ENCODE measurements around the gene SH3PXD2A. TPM values are rescaled to one million over a fixed set of nuclear protein-coding genes. Genes with fewer than 3 reads are reported as not detected.

Gene SH3PXD2A
- total and polyA plus RNA-seq, 9 of the 15 experiments (the other 6 are each of a cell fraction or from before 2014, with no cell fraction given), result 0.41 to 9.3 (median 2.5) TPM

DNA sequence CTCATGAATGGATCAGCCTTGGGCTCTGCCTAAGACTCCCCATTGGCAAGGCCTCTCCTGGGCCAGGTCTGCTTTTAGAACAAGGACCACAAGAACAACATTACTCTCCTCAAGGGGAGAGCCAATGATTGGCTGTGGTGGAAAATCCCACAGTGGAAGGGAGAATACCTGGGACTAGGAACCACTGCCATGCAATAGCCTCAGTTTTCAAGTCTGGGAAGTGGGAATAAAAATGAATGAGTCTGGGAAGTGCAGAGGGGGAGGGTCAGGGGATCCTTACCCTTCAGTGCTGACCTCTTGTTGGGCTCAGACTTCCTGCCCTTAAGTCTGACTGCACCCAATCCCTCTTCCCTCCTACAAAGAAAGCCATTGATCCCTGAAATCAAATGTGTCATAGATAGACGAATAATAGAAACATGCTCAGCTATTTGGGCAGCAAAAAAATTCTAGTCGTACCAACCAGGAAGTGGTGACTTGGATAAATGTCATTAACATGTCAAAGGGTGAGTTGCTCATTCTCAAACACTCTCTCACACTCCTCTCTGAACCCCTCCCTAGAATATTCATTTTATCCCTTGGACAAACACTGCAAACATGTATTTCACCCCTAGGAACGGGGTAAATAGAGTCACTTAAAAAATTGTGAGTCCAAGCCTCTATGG lies 123.6 kb downstream of the SH3PXD2A start:
- no peak for FAIRE-seq
- POLR2A ChIA-PET, result no interaction called here

More for the DNA sequence above, 123.6 kb downstream of the SH3PXD2A start:
- Histone ChIP-seq H3K9me3 (replicated peaks; ENCODE audit: control insufficient read depth, insufficient read depth, low read depth, low read length) (no peaks in the 10 kb centered on the region), H3K79me2 (ENCODE audit: control insufficient read depth, insufficient read depth, low read length) (no peaks in the 10 kb centered on the region), H2AFZ (ENCODE audit: low read depth, low read length) (no peak overlapping the region), H3K9ac (ENCODE audit: insufficient read depth in 1 of 2, low read depth in 2 of 2, low read length in 2 of 2) (no peak overlapping the region), H3K4me2 (ENCODE audit: insufficient read depth, low read length) (no peak overlapping the region), H3K27ac (ENCODE audit: extremely low read depth, low read depth, low read length) (no peak overlapping the region), H3K4me3 (no peak overlapping the region), H3K4me1 (replicated peaks in 1 of 2; ENCODE audit: control insufficient read depth in 2 of 2, insufficient read depth in 2 of 2, low read length in 2 of 2) (peaks cover 0 to 5% of the 10 kb centered on the region in 2 experiments; a peak in 1 of 5 replicates), H4K20me1 (replicated peaks; ENCODE audit: control insufficient read depth, insufficient read depth, low read length) (no peaks in the 10 kb centered on the region), H3K36me3 (ENCODE audit: control insufficient read depth, insufficient read depth, low read length) (no peaks in the 10 kb centered on the region), H3K27me3 (ENCODE audit: control insufficient read depth in 2 of 2, insufficient read depth in 2 of 2, low read length in 2 of 2) (peaks cover 17 to 54% of the 10 kb centered on the region in 2 experiments), H3K9me1 (ENCODE audit: control insufficient read depth, insufficient read depth, low read length) (no peaks in the 10 kb centered on the region)
- peak; percentile 6 for TF ChIP-seq RBM25 (IDR thresholded peaks at IDR 0.05; ENCODE audit: low read depth, low read length, severe bottlenecking)
- TF ChIP-seq, protein P1, sequence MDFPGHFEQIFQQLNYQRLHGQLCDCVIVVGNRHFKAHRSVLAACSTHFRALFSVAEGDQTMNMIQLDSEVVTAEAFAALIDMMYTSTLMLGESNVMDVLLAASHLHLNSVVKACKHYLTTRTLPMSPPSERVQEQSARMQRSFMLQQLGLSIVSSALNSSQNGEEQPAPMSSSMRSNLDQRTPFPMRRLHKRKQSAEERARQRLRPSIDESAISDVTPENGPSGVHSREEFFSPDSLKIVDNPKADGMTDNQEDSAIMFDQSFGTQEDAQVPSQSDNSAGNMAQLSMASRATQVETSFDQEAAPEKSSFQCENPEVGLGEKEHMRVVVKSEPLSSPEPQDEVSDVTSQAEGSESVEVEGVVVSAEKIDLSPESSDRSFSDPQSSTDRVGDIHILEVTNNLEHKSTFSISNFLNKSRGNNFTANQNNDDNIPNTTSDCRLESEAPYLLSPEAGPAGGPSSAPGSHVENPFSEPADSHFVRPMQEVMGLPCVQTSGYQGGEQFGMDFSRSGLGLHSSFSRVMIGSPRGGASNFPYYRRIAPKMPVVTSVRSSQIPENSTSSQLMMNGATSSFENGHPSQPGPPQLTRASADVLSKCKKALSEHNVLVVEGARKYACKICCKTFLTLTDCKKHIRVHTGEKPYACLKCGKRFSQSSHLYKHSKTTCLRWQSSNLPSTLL (IDR thresholded peaks at IDR 0.05), result no peak
- CTCF ChIA-PET (ENCODE audit: low intra/inter-chr PET ratio), result no interaction called here
- ATAC-seq, result no peak
- WGBS (ENCODE audit: insufficient coverage, low coverage, missing lambda C conversion rate), result 3% methylated on average over 3 of the region's 3 CpGs
- BruUV-seq (replicated peaks), result no TSS peak
- DNase-seq (ENCODE audit: extremely low read depth in 1 of 4, low spot score in 3 of 4), result no peak
- intact Hi-C loops (cut with micrococcal nuclease), result loop anchor here (5.0 kb wide), 1 partner anchor 126 kb away; the partner anchor contains the start of gene SH3PXD2A
- in situ Hi-C loops (cut with MboI), result no loop called here

All from K562 (cell line).